GM18867 (cell line): Measurements from ENCODE around the gene PWP1.
A peak's percentile ranks its signal among the peaks of the same experiment; 100 is the strongest.
"Not testable (repeated sequence)": the region's sequence is repeated elsewhere in the genome, so short reads cannot be mapped to it uniquely, and the experiment has no call there.

Source experiments
- ATAC-seq: cut with Tn5 transposase; IDR thresholded peaks from one replicate; pipeline ENCODE4 v1.9.1; 2021; ENCODE audit warnings: mild to moderate bottlenecking, moderate library complexity; ENCODE audit not compliant: unreplicated experiment

The PWP1 gene

GRCh38 chr12:107667464-107667863 lies 18.1 kb upstream of the PWP1 start:
- no peak for ATAC-seq

DNA sequence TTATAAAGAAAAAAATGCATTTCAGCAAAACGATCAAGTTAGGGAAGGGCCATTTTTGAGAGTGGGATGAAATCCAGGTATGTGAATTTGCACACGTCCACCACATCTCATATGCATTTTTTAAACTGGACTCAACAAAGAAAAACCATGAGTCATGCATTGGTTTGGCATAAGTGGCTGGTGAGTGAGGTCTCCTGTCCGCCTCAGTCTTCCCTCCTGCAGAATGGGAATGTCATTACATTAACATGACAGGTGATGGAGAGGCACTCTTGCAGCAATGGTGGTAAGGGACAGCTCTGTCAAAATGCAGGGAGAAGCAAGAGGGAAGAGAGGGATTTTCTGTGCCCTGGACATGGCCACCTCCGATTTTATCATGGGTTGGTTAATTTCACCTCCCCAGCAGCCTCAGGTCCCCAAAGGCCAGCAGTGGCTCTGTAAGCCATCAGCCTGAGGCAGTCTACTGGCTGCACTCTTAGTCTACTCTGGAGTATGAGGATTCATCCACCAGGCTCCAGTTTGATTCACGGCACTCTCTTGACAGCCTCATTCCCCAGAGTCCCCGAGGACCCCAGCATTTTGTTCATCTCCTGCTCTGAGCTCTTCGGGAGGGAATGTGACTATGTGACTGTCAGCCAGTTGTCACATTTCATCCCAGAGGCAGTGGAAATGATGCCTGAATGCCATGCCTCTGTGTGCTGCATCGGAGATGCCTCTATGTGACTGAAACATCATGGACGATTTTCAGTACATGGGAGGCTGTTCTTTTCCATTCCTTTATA lies 17.1 kb upstream of the PWP1 start:
- ATAC-seq: no peak

- no peak for ATAC-seq
Measured at GRCh38 chr12:107669946-107670345, 15.7 kb upstream of the PWP1 start.

- peak; percentile 54 for ATAC-seq
Measured at GRCh38 chr12:107670999-107671643, 14.5 kb upstream of the PWP1 start.

GRCh38 chr12:107677671-107678070 lies 7.9 kb upstream of the PWP1 start:
- no peak for ATAC-seq

GRCh38 chr12:107679336-107679735 lies 6.3 kb upstream of the PWP1 start:
- ATAC-seq: no peak

- no peak for ATAC-seq
Measured at GRCh38 chr12:107681455-107681835, 4.2 kb upstream of the PWP1 start.

- no peak for ATAC-seq
Measured at GRCh38 chr12:107681836-107682820, 3.5 kb upstream of the PWP1 start.

DNA sequence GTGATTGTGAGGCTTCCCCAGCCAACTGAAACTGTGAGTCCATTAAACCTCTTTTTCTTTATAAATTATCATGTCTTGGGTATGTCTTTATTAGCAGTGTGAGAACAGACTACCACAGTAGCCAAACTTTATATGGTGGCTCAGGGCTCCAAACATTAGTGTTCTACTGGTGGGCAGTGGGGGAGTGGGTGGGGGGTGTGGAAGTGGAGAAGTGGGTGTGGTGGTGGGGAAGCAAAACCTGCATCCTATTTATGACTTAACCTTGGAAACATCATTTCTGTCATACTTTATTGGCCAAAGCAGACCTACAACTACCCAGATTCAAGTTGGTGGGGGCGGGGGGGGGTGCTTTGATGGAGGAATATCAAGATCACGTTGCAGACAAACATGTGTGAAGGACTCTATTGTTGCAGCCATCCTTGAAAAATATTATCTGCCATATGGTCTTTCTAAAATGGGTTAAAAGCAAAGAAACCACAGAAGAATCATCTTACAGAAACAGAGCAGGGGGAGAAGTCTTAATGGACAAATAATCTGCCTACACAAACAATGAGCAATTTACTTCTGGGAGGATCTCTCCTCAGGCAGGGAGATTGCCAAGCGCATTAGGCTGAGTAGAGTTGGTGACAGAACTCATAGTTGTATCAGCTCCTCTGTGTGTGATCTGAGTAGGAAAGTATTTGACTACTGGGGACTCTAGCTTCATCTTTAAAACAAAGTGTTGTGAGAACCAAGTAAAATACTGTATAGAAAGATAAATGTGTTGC lies 1.4 kb upstream of the PWP1 start:
- no peak for ATAC-seq

GRCh38 chr12:107684990-107685359 lies 624 bp upstream of the PWP1 start:
- no peak for ATAC-seq

GRCh38 chr12:107695772-107696171 lies 10.2 kb downstream of the PWP1 start:
- not testable (repeated sequence) for ATAC-seq

- no peak for ATAC-seq
Measured at GRCh38 chr12:107702106-107702505, 16.5 kb downstream of the PWP1 start.

GRCh38 chr12:107704041-107704440 lies 18.4 kb downstream of the PWP1 start:
- no peak for ATAC-seq

DNA sequence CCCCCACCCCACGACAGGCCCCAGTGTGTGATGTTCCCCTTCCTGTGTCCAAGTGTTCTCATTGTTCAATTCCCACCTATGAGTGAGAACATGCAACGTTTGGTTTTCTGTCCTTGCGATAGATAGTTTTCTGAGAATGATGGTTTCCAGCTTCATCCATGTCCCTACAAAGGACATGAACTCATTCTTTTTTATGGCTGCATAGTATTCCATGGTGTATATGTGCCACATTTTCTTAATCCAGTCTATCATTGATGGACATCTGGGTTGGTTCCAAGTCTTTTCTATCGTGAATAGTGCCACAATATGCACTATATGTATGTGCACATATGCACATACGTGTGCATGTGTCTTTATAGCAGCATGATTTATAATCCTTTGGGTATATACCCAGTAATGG lies 19.9 kb downstream of the PWP1 start:
- ATAC-seq: not testable (repeated sequence)

GRCh38 chr12:107715780-107716179 lies 30.2 kb downstream of the PWP1 start:
- ATAC-seq: no peak

GRCh38 chr12:107718606-107719005 lies 33.0 kb downstream of the PWP1 start:
- no peak for ATAC-seq

- ATAC-seq: not testable (repeated sequence)
Measured at GRCh38 chr12:107727327-107727726, 41.7 kb downstream of the PWP1 start.

GRCh38 chr12:107727742-107728141 lies 42.1 kb downstream of the PWP1 start:
- ATAC-seq: not testable (repeated sequence)

DNA sequence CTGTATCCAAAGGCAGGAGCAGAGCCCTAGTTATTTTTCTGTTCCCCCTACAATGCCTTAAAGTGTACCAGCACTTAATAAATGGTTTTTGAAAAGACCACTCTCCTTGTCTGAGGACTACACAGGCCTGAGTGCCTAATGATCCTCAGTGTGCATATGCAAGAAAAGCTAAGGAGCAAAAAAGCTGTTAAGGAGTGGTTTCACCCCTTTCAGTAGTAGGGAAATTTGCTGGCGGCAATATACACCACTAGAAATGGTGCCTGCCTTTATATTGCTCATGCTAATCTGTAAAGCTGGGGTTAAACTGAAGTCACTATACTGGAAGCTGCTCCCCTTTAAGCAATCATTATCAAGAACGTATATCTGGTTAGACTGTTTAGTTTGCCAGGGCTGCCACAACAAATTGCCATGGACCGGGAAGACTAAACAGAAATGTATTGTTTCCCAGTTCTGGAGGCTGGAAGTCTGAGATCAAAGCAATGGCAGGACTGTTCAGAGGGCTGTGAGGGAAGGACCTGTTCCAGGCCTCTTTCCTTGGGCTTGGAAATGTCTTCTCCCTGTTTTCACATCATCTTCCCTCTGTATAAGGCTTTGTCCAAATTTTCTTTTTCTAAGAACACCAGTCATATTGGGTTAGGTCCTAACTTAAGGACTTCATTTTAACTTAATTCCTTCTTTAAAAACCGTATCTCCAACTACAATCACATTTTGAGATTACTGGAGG lies 45.2 kb downstream of the PWP1 start:
- no peak for ATAC-seq

DNA sequence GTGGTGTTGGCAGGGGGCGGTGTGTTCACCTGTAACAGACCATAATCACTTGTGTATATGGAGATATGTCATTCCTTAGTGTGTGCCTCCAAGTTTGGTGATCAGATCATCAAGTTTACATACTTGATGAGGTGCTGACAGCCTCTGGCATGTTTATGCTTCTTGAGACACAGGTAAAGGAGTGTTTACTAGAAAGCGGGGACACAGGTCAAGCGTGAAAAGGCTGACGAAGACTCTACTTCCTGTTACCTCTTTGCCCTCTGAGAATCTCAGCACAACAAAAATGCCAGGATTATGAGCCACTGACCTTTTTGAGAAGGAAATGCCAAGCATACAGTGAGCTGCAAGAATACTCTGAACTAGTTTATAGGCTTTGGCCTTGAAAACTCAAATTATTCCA lies 45.8 kb downstream of the PWP1 start:
- ATAC-seq: no peak
